HG03139 (cell line): Measurements from ENCODE around the gene TIGD6.

ENCODE experiments used
- ATAC-seq: cut with Tn5 transposase; IDR thresholded peaks from one replicate; pipeline ENCODE4 v1.9.1; 2021; ENCODE audit not compliant: unreplicated experiment

The TIGD6 gene

DNA sequence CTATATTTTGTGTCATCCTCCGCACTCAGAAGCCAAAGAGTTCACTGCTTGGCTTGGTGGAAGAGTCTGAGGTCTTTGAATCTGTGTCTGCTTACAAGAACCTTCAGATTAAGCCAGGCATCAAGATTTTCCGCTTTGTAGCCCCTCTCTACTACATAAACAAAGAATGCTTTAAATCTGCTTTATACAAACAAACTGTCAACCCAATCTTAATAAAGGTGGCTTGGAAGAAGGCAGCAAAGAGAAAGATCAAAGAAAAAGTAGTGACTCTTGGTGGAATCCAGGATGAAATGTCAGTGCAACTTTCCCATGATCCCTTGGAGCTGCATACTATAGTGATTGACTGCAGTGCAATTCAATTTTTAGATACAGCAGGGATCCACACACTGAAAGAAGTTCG lies 19.2 kb downstream of the TIGD6 start:
- ATAC-seq, result no peak

DNA sequence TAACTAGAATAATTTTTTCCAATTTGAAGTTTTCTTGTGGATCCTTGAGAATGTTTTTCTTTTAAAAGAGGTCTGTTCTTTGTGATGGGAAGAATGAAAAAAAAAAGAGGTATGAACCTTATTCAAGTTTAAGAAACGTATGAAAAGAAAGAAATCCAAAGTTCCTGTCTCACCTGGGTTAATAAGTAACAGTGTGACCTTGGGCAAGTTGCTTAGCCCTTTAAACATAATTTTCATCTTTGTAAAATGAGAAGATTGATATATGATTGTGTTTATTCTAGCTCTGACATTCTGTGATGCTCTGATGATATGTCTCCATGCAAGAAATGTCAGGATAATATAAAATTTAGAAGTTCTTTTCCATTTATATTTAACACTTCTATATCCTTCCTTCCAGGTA lies 20.6 kb downstream of the TIGD6 start:
- ATAC-seq, result no peak

DNA sequence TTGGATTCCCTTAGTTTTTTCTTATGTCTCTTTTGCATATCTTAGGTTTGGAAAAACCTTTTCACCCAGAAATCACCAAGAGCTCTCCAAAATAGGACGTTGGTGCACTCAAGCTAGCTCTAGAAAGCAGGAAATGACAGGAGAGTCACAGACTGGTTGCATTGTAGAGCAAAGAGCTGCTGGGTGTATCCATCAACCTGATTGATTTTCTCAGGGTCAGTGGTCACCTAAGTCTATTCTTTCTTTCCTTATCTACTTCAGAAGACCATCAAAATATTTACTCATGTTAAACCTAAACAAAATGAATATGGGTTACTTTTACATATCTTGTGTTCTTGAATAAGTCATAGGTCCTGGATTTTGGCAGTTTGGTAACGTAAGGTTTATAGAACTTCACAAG lies 25.0 kb downstream of the TIGD6 start:
- no peak for ATAC-seq

DNA sequence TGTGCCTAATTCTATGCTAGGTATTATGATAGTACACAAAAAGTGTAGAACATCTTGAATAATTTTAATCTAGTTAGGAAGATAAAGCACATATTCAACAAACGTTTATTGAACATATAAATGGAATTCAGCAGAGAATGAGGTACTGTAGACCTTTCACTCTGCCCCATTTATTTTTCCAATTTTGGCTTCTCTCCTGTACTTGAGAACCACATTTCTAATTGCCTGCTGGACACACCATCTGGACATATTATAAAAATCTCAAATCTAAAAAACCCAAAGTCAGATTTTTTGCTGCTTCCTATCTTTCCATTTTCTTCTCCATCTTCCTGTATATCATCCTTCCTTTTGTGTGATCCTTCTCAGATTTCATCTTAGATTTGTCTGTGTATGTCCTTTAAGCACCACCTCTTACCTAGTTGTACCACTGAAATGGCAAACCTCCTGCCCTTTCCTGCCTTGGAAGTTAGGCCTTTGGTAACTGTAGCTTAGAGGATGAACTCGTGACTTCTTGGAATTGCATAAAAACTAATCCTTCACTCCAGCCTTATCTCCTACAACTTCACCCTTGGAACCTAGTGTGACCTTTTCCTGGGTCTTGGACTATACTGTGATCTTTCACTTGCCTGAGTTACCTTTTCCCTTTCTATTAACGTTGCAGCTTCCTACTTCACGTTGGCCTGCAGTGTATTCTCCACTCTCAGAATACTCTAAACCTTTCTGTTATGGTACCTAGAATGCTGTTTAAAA lies 31.1 kb downstream of the TIGD6 start:
- ATAC-seq, result no peak

DNA sequence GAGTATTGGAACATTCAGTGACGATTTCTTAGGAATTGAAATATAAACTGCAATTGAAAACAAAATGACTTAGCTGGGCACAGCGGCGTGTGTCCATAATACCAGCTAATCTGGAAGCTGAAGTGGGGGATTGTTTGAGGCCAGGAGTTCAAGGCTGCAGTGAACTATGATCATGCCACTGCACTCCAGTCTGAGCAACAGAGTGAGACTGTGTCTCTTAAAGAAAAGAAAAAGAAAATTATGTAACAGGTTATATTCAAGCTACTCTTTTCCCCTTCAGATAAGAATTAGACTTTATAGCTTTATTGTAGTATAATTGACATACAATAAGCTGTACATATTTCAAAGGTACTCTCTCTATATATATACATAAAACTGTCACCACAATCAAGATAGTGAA lies 33.5 kb downstream of the TIGD6 start:
- no peak for ATAC-seq

DNA sequence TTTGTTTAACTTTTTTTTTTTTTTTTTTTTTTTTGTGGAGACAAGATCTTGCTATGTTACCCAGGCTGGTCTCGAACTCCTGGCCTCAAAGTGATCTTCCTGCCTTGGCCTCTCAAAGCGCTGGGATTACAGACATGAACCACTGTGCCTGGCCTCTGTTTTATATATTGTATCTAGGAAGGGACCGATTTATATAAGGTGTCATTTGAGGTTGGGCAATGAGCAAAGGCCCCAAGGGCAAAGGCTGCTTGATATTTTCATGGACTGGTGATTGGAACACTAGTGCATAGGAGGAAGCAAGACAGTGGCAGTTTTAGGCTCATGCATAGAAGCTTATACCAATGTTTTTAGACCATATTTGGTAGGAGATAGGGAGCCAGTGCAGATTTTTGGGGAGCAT lies 36.7 kb downstream of the TIGD6 start:
- ATAC-seq, result no peak

DNA sequence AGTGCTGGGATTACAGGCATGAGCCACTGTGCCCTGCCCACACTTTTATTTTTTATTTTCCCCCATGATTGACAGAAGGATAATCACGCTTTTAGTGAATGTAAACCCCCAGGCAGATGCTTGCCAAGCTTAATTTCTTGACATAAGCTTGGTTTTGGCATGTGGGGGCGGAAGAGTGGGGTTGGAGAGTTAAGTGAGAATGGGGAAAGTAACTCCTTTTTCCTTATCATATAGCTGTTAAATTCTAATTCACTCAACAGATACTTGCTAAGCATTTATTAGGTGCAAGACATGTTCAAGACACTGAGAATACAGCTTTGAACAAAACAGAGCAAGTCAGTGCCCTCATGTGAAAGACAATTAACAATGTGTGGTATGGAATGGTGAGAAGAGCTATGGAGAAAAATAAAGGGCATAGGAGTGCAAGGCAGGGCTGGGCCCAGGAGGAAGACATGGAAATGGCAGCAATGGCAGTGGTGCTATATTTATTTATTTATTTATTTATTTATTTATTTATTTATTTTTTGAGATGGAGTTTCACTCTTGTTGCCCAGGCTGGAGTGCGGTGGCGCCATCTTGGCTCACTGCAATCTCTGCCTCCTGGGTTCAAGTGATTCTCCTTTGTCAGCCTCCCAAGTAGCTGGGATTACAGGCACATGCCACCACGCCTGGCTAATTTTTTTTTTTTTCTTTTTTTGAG lies 37.7 kb downstream of the TIGD6 start:
- ATAC-seq, result no peak

DNA sequence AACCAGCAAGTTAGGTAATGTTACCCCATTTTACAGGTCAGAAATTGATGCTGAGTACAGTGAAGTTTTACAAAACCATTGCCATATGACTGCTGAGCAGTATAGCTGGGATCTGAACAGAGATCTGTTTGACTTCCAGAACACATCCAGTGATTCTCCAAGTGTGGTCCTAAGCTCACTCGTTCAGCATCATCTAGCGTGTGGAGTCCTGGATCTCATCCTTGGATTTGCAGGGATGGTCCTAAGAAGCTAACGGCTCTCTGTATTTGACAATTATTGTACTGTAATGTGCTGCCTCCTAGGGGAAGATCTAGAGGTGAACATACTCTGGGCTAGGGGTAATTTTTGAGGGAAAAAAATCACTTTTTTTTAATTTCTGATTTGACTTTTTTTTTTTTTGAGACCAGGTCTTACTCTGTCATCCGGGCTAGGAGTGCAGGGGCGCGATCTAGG lies 38.5 kb downstream of the TIGD6 start:
- no peak for ATAC-seq

DNA sequence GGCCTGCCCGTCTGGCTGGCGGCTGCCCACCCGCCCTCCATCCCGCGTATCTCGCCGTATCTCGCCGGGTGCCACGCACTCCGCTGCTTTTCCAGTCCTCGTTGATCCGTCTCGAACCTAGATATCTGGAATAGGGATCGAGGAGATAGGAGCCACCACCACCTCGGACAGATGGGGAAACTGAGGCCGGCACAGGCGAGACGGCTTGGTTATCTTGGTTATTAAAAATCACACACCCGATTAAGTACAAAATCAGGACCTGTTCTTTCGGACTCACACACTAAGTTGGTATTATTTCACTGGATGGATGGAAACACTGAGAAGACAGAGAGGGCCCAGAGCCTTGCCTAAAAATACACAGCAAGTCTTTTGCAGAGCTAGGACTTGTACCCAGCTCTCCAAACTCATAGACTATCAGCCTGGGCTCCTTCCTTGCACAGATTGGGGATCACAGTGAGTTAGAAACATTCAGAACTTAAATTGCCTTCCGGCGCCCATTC lies 39.2 kb downstream of the TIGD6 start:
- no peak for ATAC-seq

DNA sequence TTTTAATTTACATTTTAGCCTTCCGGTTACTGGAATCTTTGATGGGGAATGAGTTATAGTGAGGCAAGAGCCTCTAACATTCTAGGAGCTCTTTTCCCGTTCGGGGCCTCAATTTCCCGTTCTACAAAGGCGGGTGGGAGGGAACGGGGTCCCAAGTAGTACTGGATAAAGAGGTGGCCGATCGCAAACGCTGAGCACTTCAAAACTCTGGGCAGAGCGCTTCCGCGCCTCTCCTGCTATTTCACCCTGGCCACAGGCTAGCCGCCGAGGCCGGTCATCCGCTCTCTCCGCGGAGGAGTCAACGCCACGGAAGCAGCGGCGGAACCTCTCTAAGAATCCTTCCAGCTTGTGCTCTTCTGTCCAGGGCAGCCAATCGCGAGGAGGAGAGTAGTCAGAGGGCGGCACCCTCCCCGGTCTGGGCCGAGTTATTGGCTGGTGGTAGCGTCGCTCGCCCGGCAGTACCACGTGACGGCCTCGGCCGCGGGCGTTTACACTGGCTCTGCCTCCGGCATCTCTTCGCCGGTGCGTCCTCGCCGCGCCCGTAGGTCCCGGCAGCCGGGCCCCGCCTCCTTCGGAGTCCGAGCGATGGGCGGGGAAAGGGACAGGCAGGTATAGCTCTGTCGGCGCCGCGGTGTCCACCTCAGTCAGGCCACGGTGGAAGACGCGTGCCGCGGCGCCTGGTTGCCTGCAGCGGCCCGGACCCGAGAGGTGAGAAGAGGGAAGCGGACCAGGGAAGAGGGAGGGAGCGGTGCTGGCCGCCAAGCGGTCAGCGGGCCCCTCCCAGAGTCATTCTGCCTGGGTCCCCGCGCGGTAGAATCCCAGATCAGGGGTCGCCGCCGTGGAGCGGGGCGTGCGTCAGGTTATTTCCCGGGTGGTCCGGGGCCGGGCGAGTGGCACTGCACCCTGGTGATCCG lies 39.9 kb downstream of the TIGD6 start, which contains the start of gene SLC26A2:
TSS of gene SLC26A2 (plus strand) at position 487 of the 914 bp plus-strand sequence. CDS start 16,895 bp downstream, outside the sequence.
- ATAC-seq, result peak; percentile 99

DNA sequence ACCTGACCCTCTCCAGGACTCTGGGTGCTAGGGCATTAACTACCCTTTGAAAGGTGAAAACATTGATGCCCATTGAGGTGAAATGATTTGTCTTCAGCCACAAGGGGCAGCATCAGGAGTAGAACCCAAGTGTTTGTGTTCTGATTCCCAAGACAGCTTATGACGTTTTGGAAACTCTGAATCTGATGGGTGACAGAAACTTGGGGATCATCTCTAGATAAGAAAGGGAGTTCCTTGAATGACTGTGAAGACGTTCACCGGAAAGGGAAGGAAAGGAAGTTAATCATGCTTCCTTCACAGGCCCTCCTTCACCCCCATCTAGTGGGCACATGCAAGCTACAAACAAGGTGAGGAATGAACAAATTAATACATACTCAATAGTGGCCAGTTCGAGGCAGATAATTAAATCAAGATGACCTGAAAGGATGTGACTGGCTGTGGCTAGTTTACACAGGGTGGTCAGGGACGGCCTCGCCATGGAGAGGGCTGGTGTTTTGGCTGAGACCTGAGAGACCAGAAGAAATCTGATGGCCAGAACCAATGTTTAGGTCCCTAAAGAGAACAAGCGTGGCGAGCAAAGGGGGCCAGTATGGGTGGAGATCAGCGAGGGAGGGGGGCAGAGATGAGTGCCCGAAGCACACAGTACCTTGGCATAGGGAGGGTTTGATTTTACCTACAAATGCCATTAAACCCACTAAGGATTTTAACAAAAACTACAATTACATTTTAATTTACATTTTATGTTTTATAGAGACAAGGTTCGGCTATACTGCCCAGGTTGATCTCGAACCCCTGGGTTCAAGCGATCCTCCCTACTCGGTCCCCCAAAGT lies 40.8 kb downstream of the TIGD6 start:
- no peak for ATAC-seq

DNA sequence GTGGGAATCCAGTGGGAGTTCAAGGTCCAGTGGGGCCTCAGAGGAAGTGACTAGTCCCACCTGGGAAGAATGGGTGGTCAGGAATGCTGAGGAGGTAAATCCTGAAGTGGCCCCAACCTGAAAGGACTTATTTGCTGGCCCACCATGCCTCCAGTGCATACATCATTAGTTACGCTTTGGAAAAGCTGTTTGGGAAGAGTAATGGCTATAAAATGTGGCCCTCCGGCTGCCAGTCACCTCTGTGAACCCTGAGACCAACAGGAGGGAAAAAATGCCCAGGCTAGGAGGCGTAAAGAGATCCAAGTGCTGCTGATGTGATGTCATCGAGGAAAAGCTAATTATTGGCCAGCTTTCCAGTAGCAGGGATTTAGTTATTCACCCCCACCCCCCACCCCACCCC lies 42.6 kb downstream of the TIGD6 start:
- no peak for ATAC-seq

DNA sequence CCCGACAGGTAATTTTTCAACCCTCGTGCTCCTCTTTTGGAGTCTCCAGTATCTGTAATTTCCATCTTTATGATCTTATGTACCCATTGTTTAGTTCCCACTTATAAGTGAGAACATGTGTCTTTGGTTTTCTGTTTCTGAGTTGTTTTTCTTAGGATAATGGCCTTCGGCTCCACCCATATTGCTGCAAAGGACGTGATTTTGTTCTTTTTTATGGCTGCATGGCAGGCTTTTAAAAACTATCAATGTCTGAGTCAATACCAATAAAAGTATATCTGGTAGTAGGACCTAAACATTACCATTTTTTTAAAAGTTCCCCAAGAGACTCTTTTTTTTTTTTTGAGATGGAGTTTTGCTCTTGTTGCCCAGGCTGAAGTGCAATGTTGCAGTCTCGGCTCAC lies 43.8 kb downstream of the TIGD6 start:
- no peak for ATAC-seq

DNA sequence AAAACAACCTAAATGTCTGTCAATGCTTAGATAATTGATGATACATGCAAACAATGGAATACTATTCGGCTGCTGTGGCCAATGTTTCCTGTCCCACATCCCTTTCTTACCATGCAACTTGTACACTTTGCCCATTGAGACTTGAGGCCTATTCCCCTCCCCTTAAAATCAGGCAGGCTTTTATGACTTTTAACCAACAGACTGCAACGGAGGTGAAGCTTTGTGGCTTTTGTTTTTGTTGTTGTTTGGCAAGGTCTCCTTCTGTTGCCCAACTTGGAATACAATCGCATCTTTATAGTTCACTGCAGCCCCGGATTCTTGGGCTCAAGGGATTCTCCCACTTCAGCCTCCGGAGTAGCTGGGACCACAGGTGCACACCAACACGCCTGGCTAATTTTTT lies 45.7 kb downstream of the TIGD6 start:
- ATAC-seq, result no peak

DNA sequence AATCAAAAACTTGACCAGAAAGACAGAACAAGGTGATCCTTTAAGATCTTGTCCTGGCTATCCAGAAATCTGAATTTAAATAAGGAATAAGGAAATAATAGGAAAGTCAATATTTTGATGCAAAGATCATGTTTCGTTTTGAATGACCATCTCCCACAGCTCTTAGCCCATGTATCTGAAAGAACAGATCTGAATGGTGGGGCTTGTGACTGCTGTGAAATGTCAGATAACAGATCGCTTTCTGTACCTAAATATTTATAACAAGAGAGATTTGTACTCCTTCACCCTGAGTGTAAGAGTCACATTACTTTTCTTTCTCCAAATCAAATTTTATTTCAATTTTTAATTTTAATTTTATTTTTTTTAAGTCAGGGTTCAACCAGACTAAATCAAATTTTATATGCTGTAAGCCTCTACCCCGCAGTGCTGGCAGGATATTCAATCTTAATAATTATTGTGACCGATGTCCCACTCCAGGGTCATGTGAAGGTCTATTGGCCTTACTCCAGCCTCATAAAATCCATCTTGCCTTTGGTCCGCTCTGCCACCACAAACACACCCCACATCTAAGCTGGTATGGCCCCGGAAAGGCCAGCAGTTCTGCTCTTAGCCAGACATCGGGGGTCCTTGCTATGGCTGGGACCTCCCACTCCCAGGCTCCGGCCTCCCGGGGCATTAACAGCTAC lies 46.9 kb downstream of the TIGD6 start:
- ATAC-seq, result no peak

DNA sequence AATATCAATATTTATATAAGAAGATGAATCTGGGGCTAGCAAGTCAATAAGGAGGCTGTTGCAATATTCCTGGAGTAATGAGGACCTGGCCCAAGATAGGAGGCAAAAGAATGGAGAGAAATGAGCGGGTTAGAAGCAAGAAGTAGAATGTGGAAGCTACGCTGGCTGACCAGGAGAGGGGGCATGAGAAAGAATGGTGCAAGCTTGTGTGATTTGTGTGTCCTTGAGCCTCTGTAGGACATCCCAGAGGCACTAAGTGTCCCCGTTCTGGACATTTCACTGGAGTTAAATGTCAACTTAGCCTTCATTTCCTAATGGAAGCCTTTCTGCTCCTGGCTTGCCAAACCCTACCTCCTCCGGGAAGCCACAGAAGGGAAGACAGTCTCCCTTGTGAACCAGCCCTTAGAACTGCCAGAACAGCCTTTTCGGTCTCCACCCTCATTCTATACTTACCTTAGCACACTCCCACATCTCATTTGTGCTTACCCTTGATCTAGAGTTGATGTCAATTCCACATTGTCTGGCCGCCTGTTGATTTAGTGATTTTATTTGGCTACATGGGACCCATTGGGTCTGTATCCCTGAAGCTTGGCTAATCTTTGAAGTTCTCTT lies 49.2 kb downstream of the TIGD6 start:
- no peak for ATAC-seq

DNA sequence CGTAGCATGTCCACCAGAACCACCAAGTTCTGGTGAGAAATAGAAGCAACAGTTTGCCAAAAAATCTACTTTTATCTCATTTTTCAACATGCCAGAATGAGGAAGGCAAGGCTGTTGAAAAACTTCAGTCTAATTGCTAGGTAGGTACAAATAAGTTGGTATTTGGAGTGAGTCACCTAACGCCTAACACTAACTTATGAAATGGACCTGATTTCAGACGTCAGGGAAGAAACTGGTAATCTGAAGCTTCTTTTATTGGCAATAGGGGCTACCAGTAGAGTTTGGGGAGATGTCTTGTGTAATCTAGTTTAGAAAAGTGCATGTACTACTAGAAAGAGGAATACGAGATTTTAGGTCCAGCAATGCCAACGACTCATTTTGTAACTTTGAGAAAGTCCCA lies 51.5 kb downstream of the TIGD6 start:
- no peak for ATAC-seq

DNA sequence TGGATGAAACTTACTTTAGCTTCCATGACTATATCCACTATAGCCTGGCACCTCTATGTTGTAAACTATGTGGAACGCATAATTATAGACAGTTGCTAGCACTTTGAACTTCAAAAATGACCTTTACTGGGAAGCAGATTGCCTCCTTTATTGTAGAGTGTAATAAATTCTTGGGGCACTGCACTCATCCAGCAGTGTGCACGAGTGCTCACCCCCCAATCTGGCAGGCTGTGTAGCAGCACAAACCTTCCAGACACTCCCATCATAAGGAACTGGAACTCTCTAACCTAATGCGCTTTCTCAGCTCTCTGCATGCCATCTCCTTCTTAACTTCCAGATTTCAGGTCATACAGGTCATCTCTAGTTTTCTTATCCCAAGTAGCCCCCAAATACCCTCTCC lies 54.3 kb downstream of the TIGD6 start:
- no peak for ATAC-seq

DNA sequence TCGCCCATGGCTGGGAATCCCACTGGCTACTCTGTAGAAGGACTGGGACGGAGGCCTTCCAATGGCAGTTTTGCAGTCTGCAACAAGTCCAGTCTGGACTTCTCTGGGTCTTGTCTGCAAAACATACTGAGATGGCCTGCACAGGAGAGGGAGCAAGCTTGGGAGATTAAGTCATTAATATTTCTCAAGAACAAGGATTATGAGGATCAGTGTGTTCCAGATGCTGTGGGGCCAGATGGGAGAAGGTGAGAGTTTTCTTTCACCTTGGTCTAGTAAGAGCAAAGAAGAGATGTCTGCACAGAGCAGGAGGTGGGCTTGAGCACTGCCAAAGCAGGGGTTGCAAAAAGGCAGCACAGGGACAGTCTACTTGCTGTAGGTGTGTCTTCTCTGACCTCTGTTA lies 55.8 kb downstream of the TIGD6 start, which contains the start of gene PDE6A:
TSS of gene PDE6A (minus strand) at position 128 of the 400 bp plus-strand sequence. CDS start at position 8, 120 bp downstream.
- ATAC-seq, result no peak
